Caco-2 (cell line): Measurements from ENCODE around the gene VPS51. TPM values are rescaled to one million over a fixed set of nuclear protein-coding genes. Genes with fewer than 3 reads are reported as not detected.

Experiments used
- BruUV-seq: library from RNA; stranded (reverse); fragments of 400-500 nt; replicated peaks from 2 replicates; lab custom pipeline; 2021; lab: Mats Ljungman, UMichigan
- CTCF ChIA-PET: fragments of 300-600 bp; sonication (Branson Sonifier 250); formaldehyde crosslinking; loops from one replicate; lab custom pipeline; 2022; ENCODE audit warnings: antibody characterized with exemption; lab: Charles Lee
- POLR2A ChIA-PET: fragments of 300-600 bp; sonication (Branson Sonifier 250); formaldehyde crosslinking; loops from one replicate; lab custom pipeline; 2022; ENCODE audit warnings: antibody characterized with exemption; lab: Charles Lee
- DNase-seq, 2 experiments: peaks; one replicate each; pipeline versions ENCODE4 v3.0.0 to v3.0.0-alpha.2; 2020 to 2022
- H3K27me3 ChIP-seq: replicated peaks from 2 replicates; pipeline ENCODE4 v1.6.0; 2011; ENCODE audit warnings: low read length; ENCODE audit not compliant: control insufficient read depth, insufficient read depth
- H3K36me3 ChIP-seq: 2 replicates; pipeline ENCODE4 v1.5.1; 2011; ENCODE audit warnings: low read length; ENCODE audit not compliant: control insufficient read depth, insufficient read depth
- H3K4me1 ChIP-seq: fragments of 250-450 bp; sonication (Bioruptor Pico); 2 replicates; pipeline ENCODE4 v1.5.1; 2020; ENCODE audit warnings: mild to moderate bottlenecking
- H3K4me3 ChIP-seq: 2 replicates; pipeline ENCODE4 v1.5.1; 2011; ENCODE audit warnings: low read depth, mild to moderate bottlenecking, control low read depth, low read length
- H3K9me3 ChIP-seq: fragments of 250-450 bp; sonication (Bioruptor Pico); 2 replicates; pipeline ENCODE4 v1.5.1; 2020; ENCODE audit warnings: mild to moderate bottlenecking, moderate library complexity
- H3K27ac Mint-ChIP-seq: one replicate; pipeline ENCODE4 v1.8.0; 2022; ENCODE audit warnings: mixed read lengths; ENCODE audit not compliant: unreplicated experiment
- H3K27me3 Mint-ChIP-seq: one replicate; pipeline ENCODE4 v1.8.0; 2022; ENCODE audit warnings: mixed read lengths; ENCODE audit not compliant: insufficient read depth, unreplicated experiment
- H3K36me3 Mint-ChIP-seq: one replicate; pipeline ENCODE4 v1.8.0; 2022; ENCODE audit warnings: mild to moderate bottlenecking, mixed read lengths; ENCODE audit not compliant: insufficient read depth, unreplicated experiment
- H3K4me1 Mint-ChIP-seq: one replicate; pipeline ENCODE4 v1.8.0; 2022; ENCODE audit warnings: low read depth, mixed read lengths; ENCODE audit not compliant: unreplicated experiment
- H3K4me3 Mint-ChIP-seq: one replicate; pipeline ENCODE4 v1.8.0; 2022; ENCODE audit warnings: mild to moderate bottlenecking, moderate library complexity, mixed read lengths; ENCODE audit not compliant: unreplicated experiment
- H3K9me3 Mint-ChIP-seq: one replicate; pipeline ENCODE4 v1.8.0; 2022; ENCODE audit warnings: mixed read lengths; ENCODE audit not compliant: unreplicated experiment
- CTCF ChIP-seq, 2 experiments: fragments of 200-600 bp in 1 of 2; IDR thresholded peaks; 1 replicate in 1 of 2; 2 replicates in 1 of 2; pipeline versions ENCODE4 v1.5.1 to v1.8.0; 2011 to 2022; ENCODE audit warnings: antibody characterized with exemption in 1 of 2, control low read depth in 1 of 2, inconsistent platforms in 1 of 2, low read depth in 1 of 2, low read length in 1 of 2, mild to moderate bottlenecking in 1 of 2, moderate library complexity in 1 of 2; ENCODE audit not compliant: insufficient read depth in 1 of 2, severe bottlenecking in 1 of 2, unreplicated experiment in 1 of 2
- intact Hi-C: fragments of 100-400 bp; cut with micrococcal nuclease; formaldehyde crosslinking; loops from one replicate; pipeline ENCODE4 v1.10.0; 2022; ENCODE audit not compliant: unreplicated experiment
- total RNA-seq: library from RNA; stranded (reverse); gene quantifications from 2 replicates; pipeline ENCODE4 v1.2.3, GENCODE V29; 2022

The VPS51 gene
- total RNA-seq, 1 experiment from 2014 or later = 158 TPM

- peaks cover 74% of the 10 kb centered on the region for H3K36me3 Mint-ChIP-seq
- no peak overlapping the region for H3K27ac Mint-ChIP-seq
- BruUV-seq = no TSS peak
Measured at GRCh38 chr11:65128182-65129145, 32.5 kb downstream of the VPS51 start.

GRCh38 chr11:65129649-65130441 is 33.8 kb downstream of the VPS51 start:
- no peaks in the 10 kb centered on the region for H3K9me3 Mint-ChIP-seq
- no peaks in the 10 kb centered on the region for H3K27me3 Mint-ChIP-seq
- no peak overlapping the region for H3K27ac Mint-ChIP-seq
- Histone ChIP-seq H3K27me3 (no peaks in the 10 kb centered on the region), H3K4me3 (no peak overlapping the region), H3K36me3 (peaks cover 9% of the 10 kb centered on the region), H3K9me3 (no peaks in the 10 kb centered on the region), H3K4me1 (0 out of 2 replicates have a peak, but pooled peaks cover 5% of the 10 kb centered on the region)
- BruUV-seq = no TSS peak
- H3K36me3 Mint-ChIP-seq = peaks cover 81% of the 10 kb centered on the region
- CTCF ChIA-PET = interaction anchor here (0.5 to 1.2 kb wide), 3 partner anchors 19 to 157 kb away, joined by 3 to 7 read pairs (median 3); no protein-coding TSS in a partner anchor
- POLR2A ChIA-PET = interaction anchor here (2.1 kb wide), 1 partner anchor 8 kb away, joined by 10 read pairs; the partner anchor contains the start of genes FAU and MRPL49
- no peak for TF ChIP-seq CTCF (IDR thresholded peaks at IDR 0.05; ENCODE audit: insufficient read depth in 1 of 2, low read depth in 1 of 2, low read length in 1 of 2, severe bottlenecking in 1 of 2, unreplicated experiment in 1 of 2)
- H3K4me1 Mint-ChIP-seq = no peaks in the 10 kb centered on the region
- DNase-seq = peak in 1 of 2 experiments; percentile 40
- intact Hi-C loops = no loop called here
- no peak overlapping the region for H3K4me3 Mint-ChIP-seq

More at GRCh38 chr11:65128182-65129145, 32.5 kb downstream of the VPS51 start:
- POLR2A ChIA-PET = no interaction called here
- TF ChIP-seq CTCF (IDR thresholded peaks at IDR 0.05; ENCODE audit: insufficient read depth in 1 of 2, low read depth in 1 of 2, low read length in 1 of 2, severe bottlenecking in 1 of 2, unreplicated experiment in 1 of 2) = no peak
- CTCF ChIA-PET = interaction anchor here (0.6 to 1.2 kb wide), 3 partner anchors 18 to 1152 kb away, joined by 3 read pairs; no protein-coding TSS in a partner anchor
- intact Hi-C loops = no loop called here
- Histone ChIP-seq H3K9me3 (no peaks in the 10 kb centered on the region), H3K36me3 (peaks cover 10% of the 10 kb centered on the region), H3K27me3 (no peaks in the 10 kb centered on the region), H3K4me3 (no peak overlapping the region), H3K4me1 (0 out of 2 replicates have a peak, but pooled peaks cover 5% of the 10 kb centered on the region)
- Mint-ChIP-seq H3K4me3 (no peak overlapping the region), H3K27me3 (no peaks in the 10 kb centered on the region), H3K4me1 (no peaks in the 10 kb centered on the region), H3K9me3 (no peaks in the 10 kb centered on the region)
- DNase-seq = peak in 1 of 2 experiments; percentile 32
